Ishikawa (cell line): ENCODE measurements around the gene COX19.

ENCODE experiments used
- CEBPB ChIP-seq: IDR thresholded peaks from 2 replicates; pipeline ENCODE4 v1.6.1; 2012
- CREB1 ChIP-seq: IDR thresholded peaks from 2 replicates; pipeline ENCODE4 v1.6.1; 2012; ENCODE audit warnings: low read depth
- EGR1 ChIP-seq: IDR thresholded peaks from 2 replicates; pipeline ENCODE4 v1.6.1; 2012
- EP300 ChIP-seq: IDR thresholded peaks from 2 replicates; pipeline ENCODE4 v1.6.1; 2012; ENCODE audit warnings: borderline replicate concordance
- FOXM1 ChIP-seq: IDR thresholded peaks from 2 replicates; pipeline ENCODE4 v1.6.1; 2012; ENCODE audit warnings: low read depth, borderline replicate concordance
- NFIC ChIP-seq: IDR thresholded peaks from 2 replicates; pipeline ENCODE4 v1.6.1; 2012
- RAD21 ChIP-seq: IDR thresholded peaks from 2 replicates; pipeline ENCODE4 v1.6.1; 2012; ENCODE audit warnings: low read depth
- TAF1 ChIP-seq: IDR thresholded peaks from 2 replicates; pipeline ENCODE4 v1.6.1; 2012; ENCODE audit warnings: low read depth, mild to moderate bottlenecking
- TCF12 ChIP-seq: IDR thresholded peaks from 2 replicates; pipeline ENCODE4 v1.6.1; 2012; ENCODE audit warnings: low read depth
- TEAD4 ChIP-seq: IDR thresholded peaks from 2 replicates; pipeline ENCODE4 v1.6.1; 2012
- USF1 ChIP-seq: IDR thresholded peaks from 2 replicates; pipeline ENCODE4 v1.6.1; 2012
- YY1 ChIP-seq: IDR thresholded peaks from 2 replicates; pipeline ENCODE4 v1.6.1; 2012; ENCODE audit warnings: low read depth
- ZBTB7A ChIP-seq: IDR thresholded peaks from 2 replicates; pipeline ENCODE4 v1.6.1; 2012; ENCODE audit warnings: low read depth
- TF ChIP-seq, protein P1 (sequence below): IDR thresholded peaks from 2 replicates; pipeline ENCODE4 v1.6.1; 2012
- TF ChIP-seq, protein P2 (sequence below): IDR thresholded peaks from 2 replicates; pipeline ENCODE4 v1.6.1; 2012; ENCODE audit warnings: low read depth, mild to moderate bottlenecking

The COX19 gene

GRCh38 chr7:973312-973711, 2.0 kb downstream of the COX19 start:
- TF ChIP-seq, protein P1, sequence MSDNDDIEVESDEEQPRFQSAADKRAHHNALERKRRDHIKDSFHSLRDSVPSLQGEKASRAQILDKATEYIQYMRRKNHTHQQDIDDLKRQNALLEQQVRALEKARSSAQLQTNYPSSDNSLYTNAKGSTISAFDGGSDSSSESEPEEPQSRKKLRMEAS = no peak
- TF ChIP-seq FOXM1 = no peak
- no peak for TF ChIP-seq TEAD4
- TF ChIP-seq, protein P2, sequence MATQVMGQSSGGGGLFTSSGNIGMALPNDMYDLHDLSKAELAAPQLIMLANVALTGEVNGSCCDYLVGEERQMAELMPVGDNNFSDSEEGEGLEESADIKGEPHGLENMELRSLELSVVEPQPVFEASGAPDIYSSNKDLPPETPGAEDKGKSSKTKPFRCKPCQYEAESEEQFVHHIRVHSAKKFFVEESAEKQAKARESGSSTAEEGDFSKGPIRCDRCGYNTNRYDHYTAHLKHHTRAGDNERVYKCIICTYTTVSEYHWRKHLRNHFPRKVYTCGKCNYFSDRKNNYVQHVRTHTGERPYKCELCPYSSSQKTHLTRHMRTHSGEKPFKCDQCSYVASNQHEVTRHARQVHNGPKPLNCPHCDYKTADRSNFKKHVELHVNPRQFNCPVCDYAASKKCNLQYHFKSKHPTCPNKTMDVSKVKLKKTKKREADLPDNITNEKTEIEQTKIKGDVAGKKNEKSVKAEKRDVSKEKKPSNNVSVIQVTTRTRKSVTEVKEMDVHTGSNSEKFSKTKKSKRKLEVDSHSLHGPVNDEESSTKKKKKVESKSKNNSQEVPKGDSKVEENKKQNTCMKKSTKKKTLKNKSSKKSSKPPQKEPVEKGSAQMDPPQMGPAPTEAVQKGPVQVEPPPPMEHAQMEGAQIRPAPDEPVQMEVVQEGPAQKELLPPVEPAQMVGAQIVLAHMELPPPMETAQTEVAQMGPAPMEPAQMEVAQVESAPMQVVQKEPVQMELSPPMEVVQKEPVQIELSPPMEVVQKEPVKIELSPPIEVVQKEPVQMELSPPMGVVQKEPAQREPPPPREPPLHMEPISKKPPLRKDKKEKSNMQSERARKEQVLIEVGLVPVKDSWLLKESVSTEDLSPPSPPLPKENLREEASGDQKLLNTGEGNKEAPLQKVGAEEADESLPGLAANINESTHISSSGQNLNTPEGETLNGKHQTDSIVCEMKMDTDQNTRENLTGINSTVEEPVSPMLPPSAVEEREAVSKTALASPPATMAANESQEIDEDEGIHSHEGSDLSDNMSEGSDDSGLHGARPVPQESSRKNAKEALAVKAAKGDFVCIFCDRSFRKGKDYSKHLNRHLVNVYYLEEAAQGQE = no peak
- no peak for TF ChIP-seq EGR1
- TF ChIP-seq ZBTB7A = no peak
- TF ChIP-seq NFIC = no peak
- TF ChIP-seq CEBPB = no peak
- no peak for TF ChIP-seq RAD21

DNA sequence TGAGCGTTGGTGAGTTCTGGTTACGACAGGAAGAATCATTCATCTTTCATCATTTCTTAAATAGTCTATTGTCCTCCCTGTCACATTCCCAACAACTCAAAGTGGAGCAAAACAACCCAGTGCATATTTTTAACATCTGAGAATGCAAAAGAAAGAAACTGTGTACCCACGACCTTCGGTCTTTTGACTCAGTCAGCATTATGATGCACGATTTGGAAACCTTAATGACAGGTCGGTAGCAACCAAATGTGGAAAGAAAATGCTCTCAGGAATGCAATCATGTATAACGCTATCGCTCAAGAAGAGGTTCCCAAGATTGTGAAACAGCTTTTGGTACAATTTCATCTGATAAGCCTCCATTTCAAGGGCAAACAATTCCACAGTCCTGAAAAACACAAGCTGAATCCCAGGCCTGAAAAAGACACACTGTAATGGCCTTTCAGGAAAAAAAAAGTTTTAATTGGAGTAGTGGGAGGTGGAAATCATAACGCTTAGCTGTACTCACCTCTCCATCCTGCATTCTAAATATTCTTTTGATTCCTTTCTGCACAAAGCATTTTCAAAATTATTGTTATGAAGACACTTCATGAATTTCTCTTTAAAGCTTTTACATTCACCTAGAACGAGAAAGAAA, 2.6 kb downstream of the COX19 start:
- TF ChIP-seq TAF1 (no peak), USF1 (no peak), TCF12 (no peak), TEAD4 (no peak), CEBPB (no peak), ZBTB7A (no peak), RAD21 (no peak), EP300 (no peak), FOXM1 (no peak), YY1 (no peak), EGR1 (no peak), CREB1 (no peak), NFIC (no peak)
- TF ChIP-seq, protein P1 = no peak
- TF ChIP-seq, protein P2 = no peak

GRCh38 chr7:972110-972509, 3.2 kb downstream of the COX19 start:
- TF ChIP-seq YY1 (no peak), TEAD4 (no peak)

DNA sequence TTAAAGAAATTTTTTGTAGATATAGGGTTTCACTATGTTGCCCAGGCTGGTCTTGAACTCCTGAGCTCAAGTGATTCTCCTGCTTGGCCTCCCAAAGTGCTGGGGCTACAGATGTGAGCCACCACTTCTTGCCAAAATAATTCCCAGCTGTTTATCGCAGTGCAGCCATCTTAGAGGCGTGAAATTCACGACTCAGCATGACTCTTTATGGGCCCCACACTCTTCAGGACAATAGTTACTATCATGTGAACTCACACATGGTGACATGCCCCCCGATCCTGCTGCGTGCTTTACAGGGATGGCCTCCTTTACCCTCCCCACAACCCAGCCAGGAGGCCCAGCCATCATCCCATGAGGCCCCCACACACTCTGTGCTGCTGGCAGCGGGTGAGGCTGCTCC, 4.6 kb downstream of the COX19 start:
- TF ChIP-seq, protein P1 = no peak
- no peak for TF ChIP-seq EGR1
- TF ChIP-seq RAD21 = no peak
- no peak for TF ChIP-seq EP300
- TF ChIP-seq, protein P2 = no peak
- no peak for TF ChIP-seq TEAD4
- TF ChIP-seq YY1 = no peak
- no peak for TF ChIP-seq FOXM1
- no peak for TF ChIP-seq USF1
- no peak for TF ChIP-seq NFIC
- no peak for TF ChIP-seq ZBTB7A
- no peak for TF ChIP-seq CREB1
- no peak for TF ChIP-seq CEBPB

GRCh38 chr7:969403-969802, 5.9 kb downstream of the COX19 start:
- TF ChIP-seq, protein P2 = no peak
- TF ChIP-seq TEAD4 (no peak), USF1 (no peak), RAD21 (no peak), FOXM1 (no peak), YY1 (no peak), CREB1 (no peak), ZBTB7A (no peak), NFIC (no peak), TCF12 (no peak), EGR1 (no peak), TAF1 (no peak), EP300 (no peak), CEBPB (no peak)
- TF ChIP-seq, protein P1 = no peak
